SK-N-DZ (cell line): Measurements from ENCODE around the gene HS6ST1.

ENCODE experiments used
- DNase-seq: peaks from one replicate; pipeline ENCODE4 v3.0.0-alpha.2; 2015; ENCODE audit warnings: low spot score

The HS6ST1 gene

GRCh38 chr2:128348701-128349100 is 30.0 kb upstream of the HS6ST1 start:
- no peak for DNase-seq

- no peak for DNase-seq
These were observed 29.3 kb upstream of the HS6ST1 start for GRCh38 chr2:128347701-128348539.

- no peak for DNase-seq
These were observed 28.5 kb upstream of the HS6ST1 start for GRCh38 chr2:128347171-128347558.

GRCh38 chr2:128346291-128347170 is 27.9 kb upstream of the HS6ST1 start:
- DNase-seq, result no peak

GRCh38 chr2:128345436-128346165 is 26.9 kb upstream of the HS6ST1 start:
- no peak for DNase-seq

- DNase-seq, result no peak
These were observed 25.4 kb upstream of the HS6ST1 start for GRCh38 chr2:128344101-128344500.

- DNase-seq, result no peak
These were observed 24.8 kb upstream of the HS6ST1 start for GRCh38 chr2:128343459-128343858.

- no peak for DNase-seq
These were observed 23.9 kb upstream of the HS6ST1 start for GRCh38 chr2:128342550-128342949.

- DNase-seq, result no peak
These were observed 23.0 kb upstream of the HS6ST1 start for GRCh38 chr2:128341621-128342020.

- no peak for DNase-seq
These were observed 13.5 kb upstream of the HS6ST1 start for GRCh38 chr2:128332091-128332634.

GRCh38 chr2:128330583-128330982 is 11.9 kb upstream of the HS6ST1 start:
- no peak for DNase-seq

- no peak for DNase-seq
These were observed 10.9 kb upstream of the HS6ST1 start for GRCh38 chr2:128329607-128330006.

- no peak for DNase-seq
These were observed 8.7 kb upstream of the HS6ST1 start for GRCh38 chr2:128327180-128327964.

GRCh38 chr2:128326346-128326745 is 7.7 kb upstream of the HS6ST1 start:
- no peak for DNase-seq

- DNase-seq, result no peak
These were observed 7.0 kb upstream of the HS6ST1 start for GRCh38 chr2:128325611-128326181.

GRCh38 chr2:128324897-128325410 is 6.3 kb upstream of the HS6ST1 start:
- no peak for DNase-seq

- DNase-seq, result no peak
These were observed 5.6 kb upstream of the HS6ST1 start for GRCh38 chr2:128324008-128324896.

GRCh38 chr2:128323555-128323931 is 4.9 kb upstream of the HS6ST1 start:
- DNase-seq, result no peak
